ENCODE measurements around the gene FYB1. TPM values are rescaled to one million over a fixed set of nuclear protein-coding genes. Genes with fewer than 3 reads are reported as not detected.

FYB1 gene
- polyA plus RNA-seq, 2 donors, result 0.86 to 1.4 TPM

DNA sequence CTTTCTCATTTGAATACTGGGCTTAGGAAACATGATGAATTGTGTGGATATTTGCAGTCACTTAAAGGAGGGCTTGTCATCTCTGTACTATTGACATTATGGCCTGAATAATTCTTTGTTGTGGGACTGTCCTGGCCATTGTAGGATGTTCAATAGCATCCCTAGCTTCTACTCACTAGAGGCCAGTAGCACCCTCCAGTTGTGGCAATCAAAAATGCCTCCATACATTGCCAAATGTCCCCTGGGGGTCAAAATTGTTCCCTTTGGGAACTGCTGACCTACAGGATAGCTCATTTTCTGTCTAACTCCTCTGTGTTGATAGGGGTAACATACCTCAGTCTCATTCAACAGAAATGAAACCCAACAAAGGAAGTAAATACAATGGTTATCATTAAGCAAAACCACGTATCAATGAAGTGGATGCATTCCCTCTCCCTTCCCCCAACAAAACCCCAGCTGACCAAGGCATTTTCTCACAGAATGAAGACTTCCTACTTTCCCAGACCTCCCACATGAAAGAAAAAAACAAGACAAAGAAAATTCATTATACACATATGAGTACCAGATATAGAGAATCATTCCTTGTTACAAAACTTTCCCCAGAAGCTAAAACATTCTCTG, 18.1 kb downstream of the FYB1 start:
- Histone ChIP-seq H3K9me3 (ENCODE audit: control insufficient read depth in 2 of 2, insufficient read depth in 1 of 2, low read depth in 1 of 2, low read length in 1 of 2) (no peaks in the 10 kb centered on the region), H3K27me3 (ENCODE audit: control insufficient read depth in 1 of 2, insufficient read depth in 2 of 2, low read length in 2 of 2) (no peaks in the 10 kb centered on the region), H3K27ac (ENCODE audit: low read depth in 2 of 2, low read length in 1 of 2) (no peak overlapping the region), H3K4me3 (ENCODE audit: low read depth in 1 of 2, low read length in 2 of 2) (peak overlapping the region; percentile 19 to 26), H3K4me1 (ENCODE audit: control insufficient read depth in 2 of 2, insufficient read depth in 2 of 2, low read length in 1 of 2) (peaks cover 0 to 3% of the 10 kb centered on the region in 2 donors), H3K36me3 (ENCODE audit: control insufficient read depth in 2 of 2, insufficient read depth in 2 of 2, low read length in 1 of 2) (no peaks in the 10 kb centered on the region)
- 79 to 80% methylated on average over 1 of the region's 1 CpG for WGBS, 2 donors

- WGBS, 2 donors, result 81 to 82% methylated on average over 4 of the region's 4 CpGs
- no peaks in the 10 kb centered on the region for H3K27me3 ChIP-seq (ENCODE audit: control insufficient read depth in 1 of 2, insufficient read depth in 2 of 2, low read length in 2 of 2)
- H3K27ac ChIP-seq (ENCODE audit: low read depth in 2 of 2, low read length in 1 of 2), result no peak overlapping the region
- H3K4me3 ChIP-seq (ENCODE audit: low read depth in 1 of 2, low read length in 2 of 2), result no peak overlapping the region
- H3K36me3 ChIP-seq (ENCODE audit: control insufficient read depth in 2 of 2, insufficient read depth in 2 of 2, low read length in 1 of 2), result no peaks in the 10 kb centered on the region
- no peaks in the 10 kb centered on the region for H3K9me3 ChIP-seq (ENCODE audit: control insufficient read depth in 2 of 2, insufficient read depth in 1 of 2, low read depth in 1 of 2, low read length in 1 of 2)
- H3K4me1 ChIP-seq (ENCODE audit: control insufficient read depth in 2 of 2, insufficient read depth in 2 of 2, low read length in 1 of 2), result peaks cover 0 to 3% of the 10 kb centered on the region in 2 donors
These were observed 19.3 kb downstream of the FYB1 start for GRCh38 chr5:39200081-39200480.

DNA sequence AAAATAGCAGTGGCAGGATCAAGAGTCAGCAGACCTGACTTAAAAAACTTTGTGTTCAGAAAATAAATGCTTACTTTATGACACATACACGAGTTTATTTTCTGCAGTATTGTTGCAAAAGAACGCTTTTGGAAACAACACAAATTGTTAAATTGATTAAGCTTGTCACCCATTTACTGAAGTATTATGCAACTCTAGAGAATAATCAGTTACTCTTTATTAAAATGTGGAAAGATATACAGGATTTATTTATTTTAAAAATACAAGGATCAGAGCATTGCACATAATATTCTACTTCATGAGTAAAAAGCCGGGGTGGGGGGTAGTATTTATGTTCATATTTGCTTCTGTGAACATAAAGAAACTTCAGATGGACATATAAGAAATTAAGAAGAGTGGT, 20.0 kb downstream of the FYB1 start:
- no peak overlapping the region for H3K27ac ChIP-seq (ENCODE audit: low read depth in 2 of 2, low read length in 1 of 2)
- no peaks in the 10 kb centered on the region for H3K27me3 ChIP-seq (ENCODE audit: control insufficient read depth in 1 of 2, insufficient read depth in 2 of 2, low read length in 2 of 2)
- 67 to 68% methylated on average over 3 of the region's 3 CpGs for WGBS, 2 donors
- H3K9me3 ChIP-seq (ENCODE audit: control insufficient read depth in 2 of 2, insufficient read depth in 1 of 2, low read depth in 1 of 2, low read length in 1 of 2), result no peaks in the 10 kb centered on the region
- H3K4me3 ChIP-seq (ENCODE audit: low read depth in 1 of 2, low read length in 2 of 2), result no peak overlapping the region
- H3K4me1 ChIP-seq (ENCODE audit: control insufficient read depth in 2 of 2, insufficient read depth in 2 of 2, low read length in 1 of 2), result peaks cover 0 to 3% of the 10 kb centered on the region in 2 donors
- H3K36me3 ChIP-seq (ENCODE audit: control insufficient read depth in 2 of 2, insufficient read depth in 2 of 2, low read length in 1 of 2), result no peaks in the 10 kb centered on the region

DNA sequence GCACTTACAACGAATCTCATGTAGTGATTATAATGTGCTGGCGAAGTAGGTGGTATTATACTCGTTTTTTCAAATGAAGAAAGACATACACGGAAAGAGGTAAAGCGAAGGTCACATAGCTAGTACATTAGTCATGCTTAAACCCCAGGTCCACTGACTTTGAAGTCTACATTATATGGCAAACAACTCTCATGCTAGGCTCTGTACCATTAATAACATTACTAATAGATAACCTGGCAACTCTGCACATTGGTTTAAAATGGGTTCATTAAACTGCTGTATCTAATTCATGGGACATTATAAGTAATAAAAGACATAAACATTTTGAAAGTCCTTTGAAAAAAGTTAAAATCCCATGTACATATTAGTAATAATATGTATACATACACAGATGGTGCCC, 21.2 kb downstream of the FYB1 start:
- 30 to 43% methylated on average over 5 of the region's 5 CpGs for WGBS, 2 donors

DNA sequence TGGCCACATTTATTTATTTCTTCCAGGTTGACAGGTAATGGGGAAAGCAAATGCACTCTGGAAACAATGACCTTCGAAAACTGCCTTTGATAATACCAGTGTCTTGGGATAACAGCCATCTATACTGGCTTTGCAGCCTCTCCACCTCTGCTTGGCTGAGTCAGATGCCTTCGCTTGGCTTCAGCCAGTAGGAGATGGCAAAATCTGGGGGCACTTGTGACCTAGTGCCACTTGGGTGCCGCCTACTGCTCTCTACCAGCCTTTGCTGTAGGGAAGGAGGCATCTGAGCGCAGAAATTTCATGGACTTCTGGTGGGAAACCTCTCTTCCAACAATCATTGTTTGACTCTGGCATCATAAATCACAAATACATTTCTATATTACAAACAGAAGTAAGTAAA, 21.8 kb downstream of the FYB1 start:
- WGBS, 2 donors, result 81 to 84% methylated on average over 4 of the region's 4 CpGs
- peak overlapping the region in 1 of 2 donors; percentile 0 for H3K27ac ChIP-seq (ENCODE audit: low read depth in 2 of 2, low read length in 1 of 2)

More for the DNA sequence above, 21.2 kb downstream of the FYB1 start:
- H3K4me3 ChIP-seq (ENCODE audit: low read depth in 1 of 2, low read length in 2 of 2), result no peak overlapping the region
- H3K4me1 ChIP-seq (ENCODE audit: control insufficient read depth in 2 of 2, insufficient read depth in 2 of 2, low read length in 1 of 2), result peaks cover 0 to 6% of the 10 kb centered on the region in 2 donors
- H3K9me3 ChIP-seq (ENCODE audit: control insufficient read depth in 2 of 2, insufficient read depth in 1 of 2, low read depth in 1 of 2, low read length in 1 of 2), result no peaks in the 10 kb centered on the region
- no peak overlapping the region for H3K27ac ChIP-seq (ENCODE audit: low read depth in 2 of 2, low read length in 1 of 2)
- H3K36me3 ChIP-seq (ENCODE audit: control insufficient read depth in 2 of 2, insufficient read depth in 2 of 2, low read length in 1 of 2), result no peaks in the 10 kb centered on the region
- no peaks in the 10 kb centered on the region for H3K27me3 ChIP-seq (ENCODE audit: control insufficient read depth in 1 of 2, insufficient read depth in 2 of 2, low read length in 2 of 2)

DNA sequence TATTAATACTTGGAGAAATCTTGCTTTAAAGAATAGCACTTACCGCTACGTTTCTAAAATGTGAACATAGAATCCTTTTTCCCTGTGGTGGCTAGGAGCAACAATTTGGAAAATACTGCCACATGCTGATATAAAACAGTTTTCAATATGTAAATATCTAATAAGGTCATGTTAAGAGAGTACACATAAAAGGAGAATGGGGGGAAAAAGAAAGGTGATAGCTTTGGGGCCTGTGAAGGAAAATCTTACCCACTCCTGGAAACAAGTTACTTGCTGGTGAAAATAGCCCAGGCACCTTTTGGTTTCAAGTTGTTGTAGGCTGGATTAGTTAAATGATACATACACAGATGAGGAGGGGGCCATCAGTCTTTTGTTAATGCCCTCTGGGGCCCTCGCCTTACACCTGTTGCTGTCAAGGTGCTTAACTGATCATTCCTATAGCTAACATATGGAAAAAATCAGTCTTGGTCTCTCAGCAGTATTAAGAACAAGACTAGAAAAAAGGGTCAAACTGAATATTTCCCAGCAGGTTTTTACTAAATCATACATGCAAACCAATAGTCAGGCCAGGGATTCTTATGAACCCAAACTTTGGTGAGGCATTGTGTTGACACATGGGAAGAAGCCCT, 24.1 kb downstream of the FYB1 start:
- Histone ChIP-seq H3K9me3 (ENCODE audit: control insufficient read depth in 2 of 2, insufficient read depth in 1 of 2, low read depth in 1 of 2, low read length in 1 of 2) (no peaks in the 10 kb centered on the region), H3K4me1 (ENCODE audit: control insufficient read depth in 2 of 2, insufficient read depth in 2 of 2, low read length in 1 of 2) (peaks cover 0 to 9% of the 10 kb centered on the region in 2 donors), H3K27ac (ENCODE audit: low read depth in 2 of 2, low read length in 1 of 2) (peak overlapping the region in 1 of 2 donors; percentile 59), H3K27me3 (ENCODE audit: control insufficient read depth in 1 of 2, insufficient read depth in 2 of 2, low read length in 2 of 2) (no peaks in the 10 kb centered on the region), H3K36me3 (ENCODE audit: control insufficient read depth in 2 of 2, insufficient read depth in 2 of 2, low read length in 1 of 2) (no peaks in the 10 kb centered on the region), H3K4me3 (ENCODE audit: low read depth in 1 of 2, low read length in 2 of 2) (no peak overlapping the region)
- 81 to 88% methylated on average over 3 of the region's 3 CpGs for WGBS, 2 donors

More for the DNA sequence above, 21.8 kb downstream of the FYB1 start:
- no peaks in the 10 kb centered on the region for H3K27me3 ChIP-seq (ENCODE audit: control insufficient read depth in 1 of 2, insufficient read depth in 2 of 2, low read length in 2 of 2)
- no peaks in the 10 kb centered on the region for H3K36me3 ChIP-seq (ENCODE audit: control insufficient read depth in 2 of 2, insufficient read depth in 2 of 2, low read length in 1 of 2)
- no peaks in the 10 kb centered on the region for H3K9me3 ChIP-seq (ENCODE audit: control insufficient read depth in 2 of 2, insufficient read depth in 1 of 2, low read depth in 1 of 2, low read length in 1 of 2)
- no peak overlapping the region for H3K4me3 ChIP-seq (ENCODE audit: low read depth in 1 of 2, low read length in 2 of 2)
- H3K4me1 ChIP-seq (ENCODE audit: control insufficient read depth in 2 of 2, insufficient read depth in 2 of 2, low read length in 1 of 2), result peaks cover 0 to 9% of the 10 kb centered on the region in 2 donors

DNA sequence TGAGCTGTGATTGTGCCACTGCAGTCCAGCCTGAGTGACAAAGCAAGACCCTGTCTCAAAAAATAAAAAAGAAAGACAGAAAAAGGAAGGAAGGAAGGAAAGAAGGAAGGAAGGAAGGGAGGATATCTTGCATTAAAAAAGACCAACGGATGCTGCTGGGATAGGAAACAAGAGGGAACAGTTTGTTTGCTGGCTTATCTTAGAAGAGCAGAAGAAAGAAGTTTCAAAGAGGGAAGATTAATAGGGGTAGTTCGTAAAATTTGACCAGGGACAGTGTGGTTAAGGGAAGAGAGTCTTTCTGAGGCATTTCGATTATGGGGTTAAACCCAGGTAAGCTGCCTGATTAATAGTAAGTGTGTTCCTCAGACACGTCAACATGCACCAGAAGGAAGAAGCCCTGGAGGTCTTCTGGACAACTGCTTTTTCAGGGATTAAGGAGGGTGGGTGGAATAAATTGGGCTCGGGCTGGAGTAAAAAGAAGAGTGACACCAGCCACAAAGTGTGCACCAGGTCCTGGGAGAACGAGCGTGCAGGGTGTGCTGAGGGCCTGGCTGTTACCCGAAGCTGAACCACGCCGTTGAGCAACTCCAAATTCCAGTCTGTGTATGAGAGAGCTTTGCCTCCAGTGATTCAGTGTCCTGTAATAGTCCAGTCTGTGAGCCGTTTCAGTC, 24.8 kb downstream of the FYB1 start:
- Histone ChIP-seq H3K4me3 (ENCODE audit: low read depth in 1 of 2, low read length in 2 of 2) (no peak overlapping the region), H3K4me1 (ENCODE audit: control insufficient read depth in 2 of 2, insufficient read depth in 2 of 2, low read length in 1 of 2) (peaks cover 0 to 9% of the 10 kb centered on the region in 2 donors), H3K27ac (ENCODE audit: low read depth in 2 of 2, low read length in 1 of 2) (peak overlapping the region in 1 of 2 donors; percentile 59), H3K9me3 (ENCODE audit: control insufficient read depth in 2 of 2, insufficient read depth in 1 of 2, low read depth in 1 of 2, low read length in 1 of 2) (no peaks in the 10 kb centered on the region), H3K27me3 (ENCODE audit: control insufficient read depth in 1 of 2, insufficient read depth in 2 of 2, low read length in 2 of 2) (no peaks in the 10 kb centered on the region), H3K36me3 (ENCODE audit: control insufficient read depth in 2 of 2, insufficient read depth in 2 of 2, low read length in 1 of 2) (no peaks in the 10 kb centered on the region)
- WGBS, 2 donors, result 46% methylated on average over 11 of the region's 11 CpGs

DNA sequence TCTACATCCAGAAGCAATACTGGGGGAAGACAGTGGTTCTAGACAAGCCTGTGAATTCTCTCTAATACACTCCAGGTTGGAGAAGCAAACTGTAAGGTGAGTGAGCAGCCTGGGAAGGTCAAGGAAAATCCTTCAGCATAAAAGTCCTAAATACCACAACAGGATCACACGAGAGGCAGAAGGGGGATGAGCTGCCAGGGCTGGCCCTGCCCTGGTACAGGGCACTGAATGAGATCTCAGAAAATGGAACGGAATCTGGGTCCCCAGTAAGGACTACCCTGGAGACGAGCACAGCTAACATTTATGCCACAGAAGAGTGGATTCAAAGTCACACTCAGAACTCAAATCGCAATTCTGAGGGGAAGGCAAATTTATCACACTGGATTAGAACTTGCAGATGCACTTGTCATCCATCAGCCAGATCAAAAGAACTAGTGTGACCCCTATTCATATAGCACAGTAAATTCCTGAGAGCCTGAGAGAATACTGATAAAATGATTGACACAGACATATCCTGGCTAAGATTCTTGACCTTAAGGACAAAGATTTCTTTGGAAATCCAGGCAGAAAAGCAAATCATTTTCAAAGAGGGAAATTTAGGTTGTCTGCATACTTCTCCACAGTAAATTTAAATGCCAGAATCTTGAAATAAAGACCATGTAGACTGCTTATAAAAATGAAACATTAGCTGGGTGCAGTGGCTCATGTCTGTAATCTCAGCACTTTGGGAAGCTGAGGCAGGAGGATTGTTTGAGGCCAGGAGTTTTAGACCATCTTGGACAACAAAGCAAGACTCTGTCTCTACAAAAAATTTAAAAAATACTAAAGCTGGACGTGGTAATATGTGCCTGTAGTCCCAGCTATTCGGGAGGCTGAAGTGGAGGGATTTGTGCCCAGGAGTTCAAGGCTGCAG, 25.6 kb downstream of the FYB1 start:
- Histone ChIP-seq H3K4me3 (ENCODE audit: low read depth in 1 of 2, low read length in 2 of 2) (no peak overlapping the region), H3K36me3 (ENCODE audit: control insufficient read depth in 2 of 2, insufficient read depth in 2 of 2, low read length in 1 of 2) (no peaks in the 10 kb centered on the region), H3K9me3 (ENCODE audit: control insufficient read depth in 2 of 2, insufficient read depth in 1 of 2, low read depth in 1 of 2, low read length in 1 of 2) (no peaks in the 10 kb centered on the region), H3K27me3 (ENCODE audit: control insufficient read depth in 1 of 2, insufficient read depth in 2 of 2, low read length in 2 of 2) (no peaks in the 10 kb centered on the region), H3K4me1 (ENCODE audit: control insufficient read depth in 2 of 2, insufficient read depth in 2 of 2, low read length in 1 of 2) (peaks cover 0 to 9% of the 10 kb centered on the region in 2 donors), H3K27ac (ENCODE audit: low read depth in 2 of 2, low read length in 1 of 2) (no peak overlapping the region)
- WGBS, 2 donors, result 69 to 72% methylated on average over 6 of the region's 6 CpGs

DNA sequence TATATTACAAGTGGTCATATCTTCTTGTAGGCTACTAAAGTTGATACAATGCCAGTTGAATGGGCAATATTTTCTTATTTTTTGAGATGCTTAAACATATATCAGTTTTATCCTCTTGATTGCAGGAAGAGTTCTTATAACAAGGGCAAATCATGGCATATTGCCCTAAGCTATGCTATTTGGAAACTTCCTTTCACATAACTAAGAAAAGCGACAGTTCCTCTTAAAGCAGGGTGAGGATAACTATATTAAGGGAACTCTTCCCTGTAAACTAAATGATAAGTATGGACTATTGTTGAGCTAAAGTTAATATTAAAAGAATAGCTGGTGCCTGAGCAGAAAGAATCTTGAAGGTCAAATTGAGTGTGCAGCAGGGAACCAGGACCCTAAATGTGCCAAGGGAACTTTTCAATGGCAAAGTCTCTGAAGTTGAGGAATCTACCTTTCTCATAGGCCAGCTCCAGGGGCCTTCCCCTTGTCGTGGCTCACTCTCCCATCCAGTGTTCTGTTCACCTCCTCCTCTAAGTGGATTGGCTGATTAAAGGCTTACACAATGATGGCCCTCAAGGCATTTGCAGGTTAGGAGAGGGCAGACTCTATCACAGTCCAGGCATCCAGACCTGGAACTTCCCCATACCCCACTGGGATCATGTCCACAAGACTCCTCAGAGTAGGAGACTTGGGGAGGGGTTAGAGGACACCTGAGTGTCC, 26.8 kb downstream of the FYB1 start:
- Histone ChIP-seq H3K4me3 (ENCODE audit: low read depth in 1 of 2, low read length in 2 of 2) (no peak overlapping the region), H3K9me3 (ENCODE audit: control insufficient read depth in 2 of 2, insufficient read depth in 1 of 2, low read depth in 1 of 2, low read length in 1 of 2) (no peaks in the 10 kb centered on the region), H3K36me3 (ENCODE audit: control insufficient read depth in 2 of 2, insufficient read depth in 2 of 2, low read length in 1 of 2) (no peaks in the 10 kb centered on the region), H3K27ac (ENCODE audit: low read depth in 2 of 2, low read length in 1 of 2) (no peak overlapping the region), H3K27me3 (ENCODE audit: control insufficient read depth in 1 of 2, insufficient read depth in 2 of 2, low read length in 2 of 2) (no peaks in the 10 kb centered on the region), H3K4me1 (ENCODE audit: control insufficient read depth in 2 of 2, insufficient read depth in 2 of 2, low read length in 1 of 2) (peaks cover 0 to 8% of the 10 kb centered on the region in 2 donors)
- 57 to 69% methylated on average over 2 of the region's 2 CpGs for WGBS, 2 donors

All from esophagus (tissue), 2 donors.